Measurements from ENCODE around the gene ADAMTS6.

DNA sequence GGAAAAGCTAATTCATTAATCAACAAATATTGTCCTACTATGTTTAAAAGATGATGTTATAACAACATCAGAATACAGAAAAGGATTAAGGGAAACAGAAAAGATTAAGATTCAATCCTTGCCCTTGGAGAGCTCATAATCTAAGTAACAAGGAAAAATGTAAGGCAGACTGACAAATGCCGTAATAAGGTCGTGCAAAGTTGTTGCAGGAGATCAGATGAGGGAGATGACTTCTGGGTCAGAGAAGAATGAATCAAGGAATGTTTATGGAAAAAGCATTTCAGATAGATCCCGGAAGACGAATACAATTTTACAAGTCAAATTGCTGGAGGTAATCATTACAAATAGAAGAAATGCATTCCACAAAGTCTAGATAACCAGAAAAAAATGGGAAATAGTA lies 6.4 kb downstream of the ADAMTS6 start:
- TF ChIP-seq, protein P1, sequence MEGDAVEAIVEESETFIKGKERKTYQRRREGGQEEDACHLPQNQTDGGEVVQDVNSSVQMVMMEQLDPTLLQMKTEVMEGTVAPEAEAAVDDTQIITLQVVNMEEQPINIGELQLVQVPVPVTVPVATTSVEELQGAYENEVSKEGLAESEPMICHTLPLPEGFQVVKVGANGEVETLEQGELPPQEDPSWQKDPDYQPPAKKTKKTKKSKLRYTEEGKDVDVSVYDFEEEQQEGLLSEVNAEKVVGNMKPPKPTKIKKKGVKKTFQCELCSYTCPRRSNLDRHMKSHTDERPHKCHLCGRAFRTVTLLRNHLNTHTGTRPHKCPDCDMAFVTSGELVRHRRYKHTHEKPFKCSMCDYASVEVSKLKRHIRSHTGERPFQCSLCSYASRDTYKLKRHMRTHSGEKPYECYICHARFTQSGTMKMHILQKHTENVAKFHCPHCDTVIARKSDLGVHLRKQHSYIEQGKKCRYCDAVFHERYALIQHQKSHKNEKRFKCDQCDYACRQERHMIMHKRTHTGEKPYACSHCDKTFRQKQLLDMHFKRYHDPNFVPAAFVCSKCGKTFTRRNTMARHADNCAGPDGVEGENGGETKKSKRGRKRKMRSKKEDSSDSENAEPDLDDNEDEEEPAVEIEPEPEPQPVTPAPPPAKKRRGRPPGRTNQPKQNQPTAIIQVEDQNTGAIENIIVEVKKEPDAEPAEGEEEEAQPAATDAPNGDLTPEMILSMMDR (tag by site-specific recombination; IDR thresholded peaks at IDR 0.05): no peak
- TF ChIP-seq ZNF214 (tag by site-specific recombination; IDR thresholded peaks at IDR 0.05; ENCODE audit: borderline replicate concordance): no peak
- TF ChIP-seq ZNF302 (tag by site-specific recombination; IDR thresholded peaks at IDR 0.05; ENCODE audit: low read depth): no peak
- TF ChIP-seq, protein P2, sequence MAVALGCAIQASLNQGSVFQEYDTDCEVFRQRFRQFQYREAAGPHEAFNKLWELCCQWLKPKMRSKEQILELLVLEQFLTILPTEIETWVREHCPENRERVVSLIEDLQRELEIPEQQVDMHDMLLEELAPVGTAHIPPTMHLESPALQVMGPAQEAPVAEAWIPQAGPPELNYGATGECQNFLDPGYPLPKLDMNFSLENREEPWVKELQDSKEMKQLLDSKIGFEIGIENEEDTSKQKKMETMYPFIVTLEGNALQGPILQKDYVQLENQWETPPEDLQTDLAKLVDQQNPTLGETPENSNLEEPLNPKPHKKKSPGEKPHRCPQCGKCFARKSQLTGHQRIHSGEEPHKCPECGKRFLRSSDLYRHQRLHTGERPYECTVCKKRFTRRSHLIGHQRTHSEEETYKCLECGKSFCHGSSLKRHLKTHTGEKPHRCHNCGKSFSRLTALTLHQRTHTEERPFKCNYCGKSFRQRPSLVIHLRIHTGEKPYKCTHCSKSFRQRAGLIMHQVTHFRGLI (tag by site-specific recombination; IDR thresholded peaks at IDR 0.05): no peak
- no peak for TF ChIP-seq ZNF416 (tag by site-specific recombination; IDR thresholded peaks at IDR 0.05)
- TF ChIP-seq MZF1 (tag by site-specific recombination; IDR thresholded peaks at IDR 0.05; ENCODE audit: borderline replicate concordance): no peak
- no peak for TF ChIP-seq ZBTB21 (tag by site-specific recombination; IDR thresholded peaks at IDR 0.05)

Data from HEK293 (cell line).